AG08396 (cell line): ENCODE measurements around the gene STH.

ENCODE experiments used
- DNase-seq: peaks from one replicate; pipeline ENCODE4 v3.0.0; 2012; ENCODE audit warnings: low spot score, mixed read lengths

The STH gene

GRCh38 chr17:46046957-46047356 is 47.9 kb downstream of the STH start:
- DNase-seq = no peak

- no peak for DNase-seq
Observed at GRCh38 chr17:46047398-46047797, 48.3 kb downstream of the STH start.

- no peak for DNase-seq
Observed at GRCh38 chr17:46047856-46048255, 48.8 kb downstream of the STH start.
